K562 (cell line): ENCODE results near the gene TPK1. TPM values are rescaled to one million over a fixed set of nuclear protein-coding genes. Genes with fewer than 3 reads are reported as not detected.

ENCODE experiments used
- DNMT1 ChIP-seq: fragments of 450-650 bp; IDR thresholded peaks from 2 replicates; pipeline ENCODE4 v1.6.1; 2016; ENCODE audit warnings: antibody characterized with exemption, mild to moderate bottlenecking
- FOXJ2 ChIP-seq: fragments of 200-800 bp; sonication (Bioruptor generic); IDR thresholded peaks from 2 replicates; pipeline ENCODE4 v1.6.1; 2016; ENCODE audit warnings: missing genetic modification characterization, missing compliant biosample characterization
- MGA ChIP-seq: fragments of 450-650 bp; IDR thresholded peaks from 2 replicates; pipeline ENCODE4 v1.6.1; 2016; ENCODE audit warnings: mild to moderate bottlenecking, moderate library complexity
- PATZ1 ChIP-seq: fragments of 250-450 bp; sonication (Bioruptor Pico); IDR thresholded peaks from 2 replicates; pipeline ENCODE4 v1.5.0; 2020; ENCODE audit warnings: mild to moderate bottlenecking, borderline replicate concordance
- SMARCE1 ChIP-seq: fragments of 450-650 bp; IDR thresholded peaks from 2 replicates; pipeline ENCODE4 v1.7.1; 2016; ENCODE audit warnings: mild to moderate bottlenecking
- TFAP4 ChIP-seq: sonication (generic); formaldehyde crosslinking; IDR thresholded peaks from 2 replicates; pipeline ENCODE4 v1.8.0; 2022; ENCODE audit warnings: missing genetic modification reagents, mild to moderate bottlenecking, moderate library complexity, borderline replicate concordance
- ZBTB7A ChIP-seq: IDR thresholded peaks from 2 replicates; pipeline ENCODE4 v1.6.1; 2011; ENCODE audit warnings: low read depth, mild to moderate bottlenecking, low read length, moderate library complexity, borderline replicate concordance; ENCODE audit not compliant: control insufficient read depth
- ZNF263 ChIP-seq: sonication (generic); formaldehyde crosslinking; IDR thresholded peaks from 2 replicates; pipeline ENCODE4 v1.8.0; 2022; ENCODE audit warnings: mild to moderate bottlenecking, missing genetic modification reagents, borderline replicate concordance
- polyA plus RNA-seq, 8 experiments: library from polyadenylated mRNA; depleted of rRNA in 4 of 8; stranded (reverse) in 5 of 8; unstranded in 3 of 8; fragments of >200 nt; fragmentation: Nextera tagmentation in 2 of 8; fragmentation: Illumina TruSeq in 1 of 8; extraction: Ambion mirVana in 2 of 8; extraction: Trizol in 1 of 8; gene quantifications; 2 replicates each; pipeline versions ENCODE4 v1.2.1 to v1.2.3, GENCODE V29; 2011 to 2014; ENCODE audit warnings: inconsistent platforms in 1 of 8, missing spikeins in 1 of 8
- total RNA-seq, 7 experiments: library from RNA; depleted of rRNA in 6 of 7; stranded (reverse); fragments of >200 nt in 6 of 7; fragmentation: Illumina TruSeq in 2 of 7; extraction: Trizol in 2 of 7; gene quantifications; 2 replicates each; pipeline versions ENCODE4 v1.2.1 to v1.2.3, GENCODE V29; 2011 to 2021; ENCODE audit warnings: low replicate concordance in 1 of 7
- TF ChIP-seq, protein P1 (sequence below): fragments of 200-800 bp; sonication (Bioruptor generic); IDR thresholded peaks from 2 replicates; pipeline ENCODE4 v1.6.1; 2017; ENCODE audit warnings: missing genetic modification characterization, missing compliant biosample characterization

Gene TPK1
- total and polyA plus RNA-seq, 9 of the 15 experiments (the other 6 are each of a cell fraction or from before 2014, with no cell fraction given): 5.1 to 16.2 (median 9.2) TPM

DNA sequence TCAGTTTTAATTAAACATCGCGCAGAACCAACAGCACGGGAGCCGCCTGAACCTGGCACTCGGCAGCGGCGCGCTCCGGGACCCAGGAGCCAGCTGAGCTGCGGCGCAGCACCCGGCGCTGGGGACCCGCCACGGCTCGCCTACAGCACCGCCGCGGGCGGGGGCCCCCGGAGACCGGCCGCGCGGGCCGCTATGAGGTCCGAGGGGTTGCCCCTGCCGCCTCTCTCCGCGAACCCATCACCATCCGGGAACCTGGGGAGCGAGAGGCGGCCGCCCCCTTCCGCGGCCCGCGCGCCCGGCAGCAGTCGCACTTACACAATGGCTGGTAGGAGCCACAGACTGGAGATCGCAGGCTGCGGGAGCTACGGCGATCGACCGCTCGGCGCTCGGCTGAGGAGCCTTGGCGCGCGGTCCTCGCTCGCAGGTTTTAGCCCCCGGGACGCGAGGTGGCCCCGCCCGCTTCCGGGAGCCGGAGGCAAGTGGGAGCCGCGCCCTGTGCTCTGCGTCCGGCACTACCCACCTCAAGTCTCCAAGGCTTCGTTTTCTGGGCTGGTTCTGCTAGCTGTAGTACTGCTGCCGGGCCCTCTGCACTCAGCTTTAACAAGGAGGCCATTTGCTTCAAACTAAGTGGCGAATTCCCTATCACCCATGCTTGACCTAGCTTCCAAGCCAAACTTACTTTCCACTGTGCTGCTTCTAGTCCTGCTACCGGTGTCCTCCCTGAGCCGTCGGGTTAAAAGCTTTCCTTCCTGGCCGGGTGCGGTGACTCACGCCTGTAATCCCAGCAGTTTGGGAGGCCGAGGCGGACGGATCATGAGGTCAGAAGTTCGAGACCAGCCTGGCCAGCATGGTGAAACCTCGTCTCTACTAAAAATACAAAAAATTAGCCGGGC lies at the start of gene TPK1 (continued):
- TF ChIP-seq MGA: peak; percentile 85
- peak; percentile 64; the same call in 1 of the 2 replicates for TF ChIP-seq ZBTB7A
- peak; percentile 88 for TF ChIP-seq TFAP4 (CRISPR knock-in tag)
- peak; percentile 59; the same call in 1 of the 2 replicates for TF ChIP-seq FOXJ2 (tag)
- peak; percentile 43; the same call in 1 of the 2 replicates for TF ChIP-seq ZNF263 (CRISPR knock-in tag)
- peak; percentile 84 for TF ChIP-seq SMARCE1
- no peak for TF ChIP-seq DNMT1
- peak; percentile 77; the same call in 1 of the 2 replicates for TF ChIP-seq PATZ1
- TF ChIP-seq, protein P1, sequence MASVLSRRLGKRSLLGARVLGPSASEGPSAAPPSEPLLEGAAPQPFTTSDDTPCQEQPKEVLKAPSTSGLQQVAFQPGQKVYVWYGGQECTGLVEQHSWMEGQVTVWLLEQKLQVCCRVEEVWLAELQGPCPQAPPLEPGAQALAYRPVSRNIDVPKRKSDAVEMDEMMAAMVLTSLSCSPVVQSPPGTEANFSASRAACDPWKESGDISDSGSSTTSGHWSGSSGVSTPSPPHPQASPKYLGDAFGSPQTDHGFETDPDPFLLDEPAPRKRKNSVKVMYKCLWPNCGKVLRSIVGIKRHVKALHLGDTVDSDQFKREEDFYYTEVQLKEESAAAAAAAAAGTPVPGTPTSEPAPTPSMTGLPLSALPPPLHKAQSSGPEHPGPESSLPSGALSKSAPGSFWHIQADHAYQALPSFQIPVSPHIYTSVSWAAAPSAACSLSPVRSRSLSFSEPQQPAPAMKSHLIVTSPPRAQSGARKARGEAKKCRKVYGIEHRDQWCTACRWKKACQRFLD (CRISPR knock-in tag): 0 out of 2 replicates have a peak, but pooled peaks have one; percentile 35
